ENCODE data around the gene FAT1. TPM values are rescaled to one million over a fixed set of nuclear protein-coding genes. Genes with fewer than 3 reads are reported as not detected.

The FAT1 gene
- total RNA-seq, 1 experiment from 2014 or later, result 172 TPM

DNA sequence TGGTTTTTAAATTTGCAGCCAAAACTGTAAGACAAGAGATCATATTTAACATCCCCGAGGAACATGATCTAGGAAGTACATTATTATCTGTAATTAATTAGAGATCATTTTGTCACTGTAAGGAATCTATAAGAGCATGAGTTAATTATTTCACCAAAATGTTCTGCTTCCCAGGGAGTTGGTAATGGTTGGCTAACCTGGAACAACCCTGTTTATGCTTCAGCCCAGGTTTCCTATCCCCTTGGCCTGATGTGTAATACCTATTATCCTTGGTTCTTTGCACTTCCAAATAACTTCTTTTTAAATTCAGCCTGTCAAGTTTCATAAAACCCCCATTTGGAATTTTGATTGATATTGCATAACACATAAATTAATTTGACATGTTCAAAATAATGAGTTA, 161.9 kb downstream of the FAT1 start (continued):
- TF ChIP-seq ZNF425 (CRISPR knock-in tag; conservative IDR thresholded peaks at IDR 0.05), result no peak
- TF ChIP-seq TCF7 (CRISPR knock-in tag; IDR thresholded peaks at IDR 0.05; ENCODE audit: low read depth), result no peak
- TF ChIP-seq NR1H2 (CRISPR knock-in tag; IDR thresholded peaks at IDR 0.05), result no peak

DNA sequence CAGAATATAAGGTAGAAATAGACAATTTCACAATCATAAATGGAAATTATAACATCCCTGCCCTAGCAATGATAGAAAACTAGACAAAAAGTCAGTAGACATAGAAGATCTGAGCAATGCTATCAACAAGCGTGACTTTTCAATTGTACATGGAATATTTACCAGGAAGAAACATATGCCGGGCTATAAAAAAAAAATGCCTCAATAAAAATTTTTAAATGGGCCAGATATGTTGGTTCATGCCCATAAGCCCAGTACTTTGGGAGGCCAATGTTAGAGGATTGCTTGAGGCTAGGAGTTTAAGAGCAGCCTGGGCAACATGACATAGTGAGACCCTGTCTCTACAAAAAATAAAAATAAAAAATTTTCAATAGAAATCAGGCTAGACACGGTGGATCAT, 163.0 kb downstream of the FAT1 start:
- Mint-ChIP-seq H3K4me1 (peaks cover 2% of the 10 kb centered on the region; the same call in 1 of the 2 replicates), H3K27ac (no peak overlapping the region), H3K36me3 (no peaks in the 10 kb centered on the region), H3K9me3 (peaks cover 10% of the 10 kb centered on the region), H3K27me3 (ENCODE audit: low read depth) (peaks cover 4% of the 10 kb centered on the region; the same call in 1 of the 2 replicates), H3K4me3 (no peak overlapping the region)
- no peak for TF ChIP-seq RORB (CRISPR knock-in tag; IDR thresholded peaks at IDR 0.05)
- TF ChIP-seq ZNF512 (CRISPR knock-in tag; IDR thresholded peaks at IDR 0.05; ENCODE audit: borderline replicate concordance), result no peak
- no peak for TF ChIP-seq KAT7 (CRISPR knock-in tag; IDR thresholded peaks at IDR 0.05; ENCODE audit: borderline replicate concordance)
- no peak for TF ChIP-seq TEAD4 (CRISPR knock-in tag; IDR thresholded peaks at IDR 0.05)
- TF ChIP-seq, protein P1, sequence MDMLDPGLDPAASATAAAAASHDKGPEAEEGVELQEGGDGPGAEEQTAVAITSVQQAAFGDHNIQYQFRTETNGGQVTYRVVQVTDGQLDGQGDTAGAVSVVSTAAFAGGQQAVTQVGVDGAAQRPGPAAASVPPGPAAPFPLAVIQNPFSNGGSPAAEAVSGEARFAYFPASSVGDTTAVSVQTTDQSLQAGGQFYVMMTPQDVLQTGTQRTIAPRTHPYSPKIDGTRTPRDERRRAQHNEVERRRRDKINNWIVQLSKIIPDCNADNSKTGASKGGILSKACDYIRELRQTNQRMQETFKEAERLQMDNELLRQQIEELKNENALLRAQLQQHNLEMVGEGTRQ (CRISPR knock-in tag; IDR thresholded peaks at IDR 0.05), result no peak
- TF ChIP-seq NR3C1 (CRISPR knock-in tag; conservative IDR thresholded peaks at IDR 0.05; ENCODE audit: low read depth), result no peak
- TF ChIP-seq ZBTB21 (CRISPR knock-in tag; IDR thresholded peaks at IDR 0.05; ENCODE audit: borderline replicate concordance), result no peak
- TF ChIP-seq CREM (CRISPR knock-in tag; IDR thresholded peaks at IDR 0.05), result no peak
- no peak for TF ChIP-seq IRF1 (CRISPR knock-in tag; IDR thresholded peaks at IDR 0.05)
- ATAC-seq, result no peak
- CTCF ChIA-PET, result no interaction called here
- DNase-seq (ENCODE audit: low spot score), result no peak
- POLR2A ChIA-PET, result no interaction called here

DNA sequence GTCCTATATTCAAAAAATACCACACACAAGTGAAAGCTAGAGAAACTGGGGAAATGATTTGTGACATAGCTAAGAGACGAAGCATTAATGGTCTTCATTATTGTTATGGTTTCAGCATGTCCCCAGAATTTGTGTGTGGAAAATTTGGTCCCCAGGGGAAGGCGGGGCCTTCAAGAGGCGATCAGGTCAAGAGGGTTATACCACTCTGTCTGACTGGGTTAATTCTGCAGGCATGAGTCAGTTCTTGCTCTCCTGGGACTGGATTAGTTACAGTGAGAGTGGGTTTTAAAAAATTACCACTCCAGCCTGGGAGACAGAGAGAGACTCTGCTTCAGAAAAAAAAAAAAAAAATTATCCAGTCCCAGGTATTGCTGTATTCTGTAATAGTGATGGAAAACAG, 166.2 kb downstream of the FAT1 start:
- CTCF ChIA-PET, result no interaction called here
- TF ChIP-seq RORB (CRISPR knock-in tag; IDR thresholded peaks at IDR 0.05) (no peak), OVOL2 (CRISPR knock-in tag; IDR thresholded peaks at IDR 0.05; ENCODE audit: borderline replicate concordance) (no peak), ZNF317 (CRISPR knock-in tag; IDR thresholded peaks at IDR 0.05; ENCODE audit: borderline replicate concordance, low read depth) (no peak), CREM (CRISPR knock-in tag; IDR thresholded peaks at IDR 0.05) (no peak), NR3C1 (CRISPR knock-in tag; conservative IDR thresholded peaks at IDR 0.05; ENCODE audit: low read depth) (no peak), TCF7 (CRISPR knock-in tag; IDR thresholded peaks at IDR 0.05; ENCODE audit: low read depth) (no peak), USF1 (CRISPR knock-in tag; IDR thresholded peaks at IDR 0.05) (no peak), PRDM15 (CRISPR knock-in tag; IDR thresholded peaks at IDR 0.05) (no peak), MYBL2 (CRISPR knock-in tag; IDR thresholded peaks at IDR 0.05) (no peak), ETV6 (CRISPR knock-in tag; IDR thresholded peaks at IDR 0.05) (no peak), MAX (CRISPR knock-in tag; IDR thresholded peaks at IDR 0.05) (no peak)
- TF ChIP-seq, protein P2, sequence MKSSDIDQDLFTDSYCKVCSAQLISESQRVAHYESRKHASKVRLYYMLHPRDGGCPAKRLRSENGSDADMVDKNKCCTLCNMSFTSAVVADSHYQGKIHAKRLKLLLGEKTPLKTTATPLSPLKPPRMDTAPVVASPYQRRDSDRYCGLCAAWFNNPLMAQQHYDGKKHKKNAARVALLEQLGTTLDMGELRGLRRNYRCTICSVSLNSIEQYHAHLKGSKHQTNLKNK (CRISPR knock-in tag; IDR thresholded peaks at IDR 0.05), result no peak
- TF ChIP-seq, protein P3, sequence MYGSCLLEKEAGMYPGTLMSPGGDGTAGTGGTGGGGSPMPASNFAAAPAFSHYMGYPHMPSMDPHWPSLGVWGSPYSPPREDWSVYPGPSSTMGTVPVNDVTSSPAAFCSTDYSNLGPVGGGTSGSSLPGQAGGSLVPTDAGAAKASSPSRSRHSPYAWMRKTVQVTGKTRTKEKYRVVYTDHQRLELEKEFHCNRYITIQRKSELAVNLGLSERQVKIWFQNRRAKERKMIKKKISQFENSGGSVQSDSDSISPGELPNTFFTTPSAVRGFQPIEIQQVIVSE (CRISPR knock-in tag; IDR thresholded peaks at IDR 0.05; ENCODE audit: borderline replicate concordance), result no peak

More for the DNA sequence above, 166.2 kb downstream of the FAT1 start:
- Mint-ChIP-seq H3K36me3 (no peaks in the 10 kb centered on the region), H3K27me3 (ENCODE audit: low read depth) (peaks cover 15% of the 10 kb centered on the region), H3K4me1 (peaks cover 11% of the 10 kb centered on the region), H3K9me3 (peaks cover 10% of the 10 kb centered on the region), H3K4me3 (no peak overlapping the region), H3K27ac (no peak overlapping the region)
- DNase-seq (ENCODE audit: low spot score), result no peak
- no peak for ATAC-seq
- POLR2A ChIA-PET, result no interaction called here

Data from WTC11 (cell line).